HUES48 (cell line): ENCODE results near the gene PPM1L.

Experiments used
- H3K27ac ChIP-seq: one replicate; pipeline ENCODE4 v1.7.0; 2013; ENCODE audit warnings: low read depth, low read length, inconsistent platforms
- H3K27me3 ChIP-seq: 2 replicates; pipeline ENCODE4 v1.6.1; 2013; ENCODE audit warnings: mild to moderate bottlenecking, low read length; ENCODE audit not compliant: control insufficient read depth, insufficient read depth
- H3K36me3 ChIP-seq: 2 replicates; pipeline ENCODE4 v1.6.1; 2013; ENCODE audit warnings: low read length; ENCODE audit not compliant: control insufficient read depth, insufficient read depth
- H3K4me1 ChIP-seq: 2 replicates; pipeline ENCODE4 v1.6.1; 2013; ENCODE audit warnings: mild to moderate bottlenecking, low read length; ENCODE audit not compliant: control insufficient read depth, insufficient read depth
- H3K4me3 ChIP-seq: 2 replicates; pipeline ENCODE4 v1.5.1; 2013; ENCODE audit warnings: mild to moderate bottlenecking, low read depth, low read length
- H3K9ac ChIP-seq: 2 replicates; pipeline ENCODE4 v1.6.1; 2013; ENCODE audit warnings: mild to moderate bottlenecking, low read depth, low read length, moderate library complexity
- H3K9me3 ChIP-seq: 2 replicates; pipeline ENCODE4 v1.6.1; 2013; ENCODE audit warnings: low read length; ENCODE audit not compliant: control insufficient read depth, insufficient read depth

Gene PPM1L

GRCh38 chr3:160826991-160827390, 71.0 kb downstream of the PPM1L start:
- Histone ChIP-seq H3K4me1 (peaks cover 15% of the 10 kb centered on the region), H3K27me3 (no peaks in the 10 kb centered on the region), H3K9me3 (no peaks in the 10 kb centered on the region), H3K4me3 (no peak overlapping the region), H3K36me3 (no peaks in the 10 kb centered on the region), H3K27ac (no peak overlapping the region), H3K9ac (no peak overlapping the region)

- Histone ChIP-seq H3K4me1 (peaks cover 15% of the 10 kb centered on the region), H3K27ac (no peak overlapping the region), H3K9ac (no peak overlapping the region), H3K36me3 (no peaks in the 10 kb centered on the region), H3K9me3 (no peaks in the 10 kb centered on the region), H3K4me3 (no peak overlapping the region), H3K27me3 (no peaks in the 10 kb centered on the region)
These were observed 71.5 kb downstream of the PPM1L start for GRCh38 chr3:160827516-160827915.

GRCh38 chr3:160828880-160829279, 72.8 kb downstream of the PPM1L start:
- no peaks in the 10 kb centered on the region for H3K9me3 ChIP-seq
- H3K4me3 ChIP-seq = no peak overlapping the region
- H3K27me3 ChIP-seq = no peaks in the 10 kb centered on the region
- no peaks in the 10 kb centered on the region for H3K36me3 ChIP-seq
- no peak overlapping the region for H3K9ac ChIP-seq
- H3K27ac ChIP-seq = no peak overlapping the region
- H3K4me1 ChIP-seq = peaks cover 15% of the 10 kb centered on the region

GRCh38 chr3:160829486-160830009, 73.5 kb downstream of the PPM1L start:
- H3K9ac ChIP-seq = no peak overlapping the region
- no peak overlapping the region for H3K4me3 ChIP-seq
- H3K27me3 ChIP-seq = no peaks in the 10 kb centered on the region
- H3K4me1 ChIP-seq = peaks cover 15% of the 10 kb centered on the region
- H3K36me3 ChIP-seq = no peaks in the 10 kb centered on the region
- no peak overlapping the region for H3K27ac ChIP-seq
- no peaks in the 10 kb centered on the region for H3K9me3 ChIP-seq

- peaks cover 7% of the 10 kb centered on the region for H3K4me1 ChIP-seq
- no peaks in the 10 kb centered on the region for H3K36me3 ChIP-seq
- H3K9me3 ChIP-seq = no peaks in the 10 kb centered on the region
- no peak overlapping the region for H3K27ac ChIP-seq
- no peaks in the 10 kb centered on the region for H3K27me3 ChIP-seq
- H3K4me3 ChIP-seq = no peak overlapping the region
- no peak overlapping the region for H3K9ac ChIP-seq
These were observed 74.8 kb downstream of the PPM1L start for GRCh38 chr3:160830796-160831195.

GRCh38 chr3:160831401-160831800, 75.4 kb downstream of the PPM1L start:
- Histone ChIP-seq H3K9me3 (no peaks in the 10 kb centered on the region), H3K4me3 (no peak overlapping the region), H3K27ac (no peak overlapping the region), H3K9ac (no peak overlapping the region), H3K36me3 (no peaks in the 10 kb centered on the region), H3K27me3 (no peaks in the 10 kb centered on the region), H3K4me1 (peaks cover 4% of the 10 kb centered on the region; the same call in 1 of the 2 replicates)

- no peaks in the 10 kb centered on the region for H3K4me1 ChIP-seq
- no peak overlapping the region for H3K27ac ChIP-seq
- H3K9me3 ChIP-seq = no peaks in the 10 kb centered on the region
- H3K9ac ChIP-seq = no peak overlapping the region
- H3K27me3 ChIP-seq = no peaks in the 10 kb centered on the region
- no peaks in the 10 kb centered on the region for H3K36me3 ChIP-seq
- H3K4me3 ChIP-seq = no peak overlapping the region
These were observed 81.5 kb downstream of the PPM1L start for GRCh38 chr3:160837394-160837980.

- H3K9ac ChIP-seq = no peak overlapping the region
- no peaks in the 10 kb centered on the region for H3K9me3 ChIP-seq
- no peak overlapping the region for H3K27ac ChIP-seq
- H3K27me3 ChIP-seq = no peaks in the 10 kb centered on the region
- no peak overlapping the region for H3K4me3 ChIP-seq
- H3K4me1 ChIP-seq = no peaks in the 10 kb centered on the region
- H3K36me3 ChIP-seq = no peaks in the 10 kb centered on the region
These were observed 84.6 kb downstream of the PPM1L start for GRCh38 chr3:160840590-160840989.

GRCh38 chr3:160841455-160841854, 85.4 kb downstream of the PPM1L start:
- Histone ChIP-seq H3K36me3 (no peaks in the 10 kb centered on the region), H3K27ac (no peak overlapping the region), H3K27me3 (no peaks in the 10 kb centered on the region), H3K4me3 (no peak overlapping the region), H3K9me3 (no peaks in the 10 kb centered on the region), H3K9ac (no peak overlapping the region), H3K4me1 (no peaks in the 10 kb centered on the region)

- no peaks in the 10 kb centered on the region for H3K36me3 ChIP-seq
- H3K27me3 ChIP-seq = no peaks in the 10 kb centered on the region
- no peak overlapping the region for H3K4me3 ChIP-seq
- no peak overlapping the region for H3K27ac ChIP-seq
- H3K9ac ChIP-seq = no peak overlapping the region
- H3K9me3 ChIP-seq = no peaks in the 10 kb centered on the region
- H3K4me1 ChIP-seq = no peaks in the 10 kb centered on the region
These were observed 86.3 kb downstream of the PPM1L start for GRCh38 chr3:160842021-160843005.
